NCI-H128 (cell line): ENCODE data around the gene ZEB2.

Experiments
- DNase-seq: peaks from one replicate; lab custom pipeline; 2025; ENCODE audit not compliant: unreplicated experiment; lab: John Stamatoyannopoulos, UW

Gene ZEB2

GRCh38 chr2:144529841-144530240 is 9.9 kb upstream of the ZEB2 start:
- DNase-seq = no peak

DNA sequence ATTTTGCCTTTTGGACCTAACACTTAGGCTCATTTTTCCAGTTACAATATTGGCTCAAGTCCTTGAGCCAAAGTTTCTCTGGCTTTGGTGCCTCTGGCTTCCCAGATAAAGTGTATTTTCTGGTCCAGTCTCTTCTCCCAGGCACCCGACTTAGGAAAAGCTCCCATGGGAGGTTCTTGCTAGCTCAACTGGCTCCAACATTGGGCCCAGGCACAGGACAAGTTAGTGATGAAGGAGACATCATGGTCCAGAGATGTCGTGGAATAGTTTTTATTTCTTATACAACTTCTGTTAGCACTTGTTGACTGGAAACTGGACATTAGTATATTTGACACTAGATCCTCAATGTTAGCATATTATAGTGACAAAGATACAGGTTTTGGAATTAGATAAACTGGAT is 8.2 kb upstream of the ZEB2 start:
- DNase-seq = no peak

DNA sequence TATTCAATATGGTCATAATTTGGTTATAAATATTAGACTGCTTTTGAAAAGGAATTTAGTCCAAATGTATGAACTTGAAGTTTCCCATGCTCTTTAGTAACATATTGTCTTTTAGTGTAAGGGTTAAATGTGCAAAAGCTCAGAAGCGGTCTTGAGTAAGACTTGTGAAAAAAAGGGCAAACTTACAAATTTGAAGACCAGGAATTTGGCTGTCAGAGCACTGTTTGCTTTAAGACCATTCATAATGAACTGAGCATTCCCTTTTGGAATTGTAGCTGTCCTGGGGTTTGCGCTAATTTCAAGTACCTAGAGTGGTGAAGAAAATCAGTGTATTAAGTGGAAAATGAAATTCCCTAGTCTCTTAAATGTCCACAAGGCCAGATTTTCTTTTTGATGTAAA is 6.9 kb upstream of the ZEB2 start:
- DNase-seq = no peak

DNA sequence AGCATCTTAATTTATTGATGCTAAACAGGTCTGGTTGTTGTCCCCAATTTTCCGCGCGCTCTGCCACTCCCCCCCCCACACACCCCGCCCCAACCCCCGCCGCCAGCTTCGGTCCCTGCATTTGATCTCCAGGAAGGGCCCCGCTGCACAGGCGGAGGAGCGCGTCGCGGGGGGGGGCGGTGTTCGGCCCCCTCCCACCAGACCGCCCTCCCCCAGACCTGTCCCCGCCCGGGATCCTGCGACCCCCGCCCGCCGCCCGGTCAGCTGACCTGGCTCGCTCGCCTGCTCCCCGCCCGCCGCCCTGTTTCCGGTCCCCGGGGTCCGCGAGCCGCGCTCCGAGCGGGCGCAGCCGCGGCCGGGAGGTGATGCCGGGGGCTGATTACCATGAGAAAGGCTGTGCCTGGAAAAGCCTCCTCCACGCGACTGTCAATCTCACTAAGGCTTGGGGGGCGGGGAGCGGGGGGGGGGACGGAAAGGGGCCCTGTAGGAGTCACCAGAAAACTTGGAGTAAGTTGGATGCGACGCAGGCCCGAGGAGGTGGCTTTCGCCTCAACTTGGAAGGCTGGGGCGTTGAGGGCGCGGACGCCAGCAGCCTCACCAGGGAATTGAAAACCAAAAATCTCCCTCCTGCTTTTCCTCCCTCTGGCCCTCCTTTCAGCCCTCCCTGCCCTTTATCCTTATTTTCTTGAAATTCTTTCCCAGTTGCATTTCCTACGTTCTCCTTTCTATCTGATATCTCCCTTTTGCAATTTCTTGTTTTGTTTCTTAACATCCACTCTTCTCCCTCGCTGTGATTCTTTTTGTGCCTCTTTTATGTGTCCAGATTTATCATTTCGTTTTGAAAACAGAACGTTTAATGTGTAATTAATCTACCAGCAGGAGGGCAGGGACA is 4.4 kb upstream of the ZEB2 start:
- DNase-seq = no peak

GRCh38 chr2:144523596-144524117 is 3.7 kb upstream of the ZEB2 start:
- DNase-seq = no peak

- DNase-seq = no peak
Measured at GRCh38 chr2:144522897-144523595, 3.1 kb upstream of the ZEB2 start.

DNA sequence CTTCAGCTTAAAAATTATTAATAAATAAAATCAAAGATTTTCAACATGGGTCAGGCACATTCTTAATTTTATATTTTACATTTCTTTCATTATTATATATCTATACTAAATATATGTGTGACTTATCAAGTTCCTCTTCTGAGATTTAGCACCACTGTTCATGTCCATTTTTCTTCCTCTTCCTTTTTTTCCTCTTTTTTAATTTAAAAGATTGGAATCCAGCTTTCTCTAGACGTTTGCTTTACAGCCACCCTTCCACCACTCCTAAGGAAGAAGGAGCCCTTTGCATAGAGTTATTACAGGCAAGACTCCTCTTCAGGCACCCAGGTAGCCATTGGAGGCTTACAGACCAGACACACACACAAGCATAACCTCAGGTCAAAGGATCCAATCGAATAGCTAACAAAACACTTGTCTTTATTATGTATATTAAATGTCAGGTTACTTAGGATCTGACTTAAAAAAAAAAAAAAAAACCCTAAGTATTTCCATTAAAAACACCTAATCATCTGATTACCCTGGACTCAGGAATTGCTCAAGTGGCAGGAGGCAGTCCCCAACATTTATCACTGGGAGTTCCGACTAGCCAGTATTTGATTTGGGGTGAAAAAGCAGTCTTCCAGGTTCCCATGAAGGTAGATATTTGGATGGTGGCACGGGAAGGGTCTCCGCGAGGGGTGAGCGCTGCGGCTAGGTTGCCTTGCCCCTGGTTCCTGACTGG is 2.4 kb upstream of the ZEB2 start:
- no peak for DNase-seq

- no peak for DNase-seq
Measured at GRCh38 chr2:144521686-144522085, 1.8 kb upstream of the ZEB2 start.

DNA sequence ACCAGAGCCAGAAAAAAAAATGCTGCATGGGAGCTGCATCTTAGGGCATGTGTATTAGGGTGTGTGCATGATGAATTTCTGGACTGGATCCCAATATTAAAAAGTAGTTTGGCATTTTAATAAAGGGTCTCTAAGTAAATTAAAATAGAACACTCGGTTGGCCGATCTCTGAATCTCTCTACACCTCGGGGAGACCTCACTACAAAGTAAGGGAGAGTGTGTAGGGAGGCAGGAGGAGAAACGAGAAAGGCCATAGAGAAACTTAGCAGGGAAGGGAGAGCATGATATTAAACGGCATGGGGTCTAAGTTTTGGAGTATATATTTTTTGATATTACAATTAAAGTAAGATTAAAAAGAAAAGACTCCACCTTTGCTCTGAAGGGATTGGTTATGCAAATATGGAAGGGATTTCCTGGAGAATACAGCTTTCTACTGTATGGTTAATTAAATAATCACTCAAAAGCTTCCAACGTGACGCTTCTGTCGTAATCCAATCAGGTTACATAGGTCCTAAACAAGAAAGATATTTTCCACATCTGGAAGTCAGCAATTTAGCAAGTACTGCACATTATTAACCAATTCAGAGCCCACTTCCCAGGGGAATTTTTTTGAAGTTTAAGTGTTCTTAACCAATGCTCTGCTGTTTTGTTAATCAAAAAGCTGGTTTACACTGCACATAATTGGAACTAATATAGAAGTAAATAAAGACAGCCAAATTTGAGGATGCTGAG is 1.0 kb upstream of the ZEB2 start:
- DNase-seq = no peak

GRCh38 chr2:144519597-144519933 is 354 bp downstream of the ZEB2 start:
- DNase-seq = no peak

DNA sequence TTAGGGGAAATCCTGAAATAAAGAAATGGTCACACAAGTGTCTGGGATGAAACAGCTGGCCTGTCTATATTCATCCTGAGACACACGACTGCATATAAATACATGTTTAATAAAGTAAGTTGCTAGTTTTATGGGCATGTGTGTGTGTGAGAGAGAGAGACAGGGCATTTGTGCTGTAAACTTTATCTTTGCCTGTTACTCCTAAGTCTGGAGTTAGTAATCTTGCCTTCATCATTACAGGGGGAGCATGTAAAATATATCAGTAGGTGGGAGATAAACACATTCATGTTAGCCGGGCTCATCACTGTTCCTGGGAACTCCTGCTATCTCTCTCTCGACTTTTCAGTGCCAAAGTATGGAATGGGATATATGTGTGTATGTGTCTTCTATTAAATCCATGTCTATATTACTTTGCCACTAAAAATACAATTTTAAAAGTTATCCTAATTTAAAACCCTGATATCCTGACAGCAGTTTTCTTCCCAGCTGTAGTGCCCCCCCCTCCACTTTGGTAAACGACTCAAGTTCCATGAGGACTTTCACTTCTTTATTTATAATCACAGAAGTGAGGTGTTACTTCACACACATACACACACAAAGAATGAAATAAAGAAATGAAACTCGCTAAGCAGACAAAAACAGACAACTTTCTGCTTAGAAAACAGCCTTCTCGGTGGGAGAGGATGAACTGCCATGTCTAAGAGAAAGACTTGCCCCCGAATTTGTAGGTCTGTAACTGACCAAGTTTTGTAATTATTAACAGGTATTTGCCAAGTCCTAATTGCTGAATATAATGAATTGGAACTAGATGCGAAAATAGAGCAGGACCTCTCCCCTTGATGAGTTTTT is 947 bp downstream of the ZEB2 start:
- DNase-seq = no peak

DNA sequence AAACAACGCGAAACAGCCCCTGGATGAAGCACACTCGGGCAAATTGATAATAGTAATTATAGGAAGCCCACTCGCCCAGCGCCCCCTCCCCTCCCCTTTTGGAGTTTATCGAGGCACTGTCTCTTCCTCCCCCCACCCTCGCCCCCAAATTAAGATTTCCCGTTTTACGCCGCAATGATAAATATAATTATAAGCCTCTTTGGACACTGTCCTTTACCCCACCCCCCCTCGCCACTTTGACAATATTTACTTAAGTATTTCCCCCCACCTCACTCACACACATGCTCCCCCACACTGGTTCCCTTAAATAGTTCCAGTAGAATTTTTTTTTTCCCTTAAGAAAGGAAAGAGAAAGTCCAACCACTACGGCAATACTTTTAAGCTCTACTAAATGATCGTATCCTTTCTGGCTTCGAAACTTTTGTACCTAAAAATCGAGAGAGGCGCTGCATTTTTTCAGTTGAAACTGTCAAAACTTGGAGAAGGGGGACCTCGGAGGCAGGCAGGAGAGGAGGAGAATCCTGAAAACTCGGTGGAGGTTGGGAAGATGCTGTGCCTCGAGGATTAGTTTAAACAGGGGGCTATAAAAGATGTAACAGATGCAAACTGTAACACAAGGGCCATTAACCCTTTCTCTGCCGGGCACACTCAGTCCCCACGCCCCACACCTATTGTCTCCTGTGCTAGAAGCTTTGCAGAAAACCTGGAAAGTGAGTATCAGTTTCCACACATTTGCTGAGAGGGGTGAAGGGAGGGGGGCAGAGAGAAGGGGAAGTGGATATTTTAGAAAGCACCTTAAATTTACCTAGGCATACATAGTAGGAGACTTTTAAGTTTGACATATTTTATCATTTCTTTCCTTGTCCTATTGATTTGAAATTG is 1.8 kb downstream of the ZEB2 start:
- DNase-seq = no peak

GRCh38 chr2:144516981-144517865 is 2.7 kb downstream of the ZEB2 start:
- no peak for DNase-seq

DNA sequence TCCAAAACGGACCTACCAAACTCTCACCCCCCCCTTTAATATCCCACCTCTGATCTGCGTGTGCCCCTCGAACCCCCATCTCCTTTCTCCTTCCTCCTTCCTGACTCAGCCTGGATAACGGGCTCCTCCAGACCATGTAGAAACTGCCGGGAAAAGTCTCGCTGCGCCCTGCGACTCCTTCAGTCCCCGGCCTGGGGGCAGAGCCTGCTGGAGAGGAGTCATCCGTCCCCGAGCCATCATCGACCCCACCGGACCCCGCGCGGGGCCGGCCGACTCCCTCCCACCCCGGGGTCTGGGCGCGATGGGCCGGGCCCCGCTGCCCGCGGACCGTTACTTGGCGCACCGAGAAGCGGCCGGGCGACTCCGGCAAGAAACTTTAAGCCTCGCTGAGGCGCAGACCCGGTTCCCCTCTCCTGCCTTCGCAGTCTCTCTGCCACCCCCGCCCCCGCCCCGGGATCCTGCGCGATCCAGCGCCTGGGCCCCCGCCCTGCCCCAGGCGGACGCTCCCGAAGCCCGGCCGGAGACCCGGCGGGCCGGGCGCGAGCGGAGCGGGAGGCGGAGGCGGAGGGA is 3.4 kb downstream of the ZEB2 start:
- no peak for DNase-seq

- no peak for DNase-seq
Measured at GRCh38 chr2:144515696-144516410, 4.1 kb downstream of the ZEB2 start.

DNA sequence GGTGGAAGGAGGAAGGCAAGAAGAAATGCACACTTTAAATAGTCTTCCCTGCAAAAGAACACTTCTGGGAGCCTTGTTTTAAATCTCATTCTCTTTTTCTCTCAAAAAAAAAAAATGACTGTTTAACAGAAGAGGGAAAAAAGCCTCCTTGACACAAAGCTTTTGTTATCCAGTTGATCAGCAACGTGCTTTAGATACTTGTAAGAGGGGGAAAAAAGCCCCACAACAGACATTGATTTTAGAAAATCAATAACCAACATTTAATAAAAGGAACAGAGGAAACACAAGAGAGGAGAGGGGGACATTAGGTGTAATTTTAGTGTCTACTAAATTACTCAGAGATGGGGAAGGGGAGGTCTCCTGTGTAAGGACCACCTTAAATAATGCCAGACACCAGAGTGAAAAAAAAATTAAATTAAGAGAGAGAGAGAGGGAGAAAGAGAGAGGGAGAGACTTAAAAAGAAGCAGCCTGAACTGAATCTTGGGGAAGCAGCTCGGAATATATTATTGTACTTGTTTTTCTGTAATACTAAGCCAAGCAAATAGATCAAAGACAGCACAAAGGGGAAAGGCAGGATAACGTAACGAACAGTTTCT is 4.7 kb downstream of the ZEB2 start:
- DNase-seq = no peak

GRCh38 chr2:144514616-144515091 is 5.3 kb downstream of the ZEB2 start:
- DNase-seq = no peak
